HCEC 1CT (cell line): ENCODE measurements around the gene GTSF1L.

Source experiments
- DNase-seq: peaks from one replicate; pipeline ENCODE4 v3.0.0-alpha.2; 2017

The GTSF1L gene

GRCh38 chr20:43715511-43715910 lies 11.3 kb downstream of the GTSF1L start:
- no peak for DNase-seq

- DNase-seq: no peak
Observed at GRCh38 chr20:43715044-43715443, 11.8 kb downstream of the GTSF1L start.

DNA sequence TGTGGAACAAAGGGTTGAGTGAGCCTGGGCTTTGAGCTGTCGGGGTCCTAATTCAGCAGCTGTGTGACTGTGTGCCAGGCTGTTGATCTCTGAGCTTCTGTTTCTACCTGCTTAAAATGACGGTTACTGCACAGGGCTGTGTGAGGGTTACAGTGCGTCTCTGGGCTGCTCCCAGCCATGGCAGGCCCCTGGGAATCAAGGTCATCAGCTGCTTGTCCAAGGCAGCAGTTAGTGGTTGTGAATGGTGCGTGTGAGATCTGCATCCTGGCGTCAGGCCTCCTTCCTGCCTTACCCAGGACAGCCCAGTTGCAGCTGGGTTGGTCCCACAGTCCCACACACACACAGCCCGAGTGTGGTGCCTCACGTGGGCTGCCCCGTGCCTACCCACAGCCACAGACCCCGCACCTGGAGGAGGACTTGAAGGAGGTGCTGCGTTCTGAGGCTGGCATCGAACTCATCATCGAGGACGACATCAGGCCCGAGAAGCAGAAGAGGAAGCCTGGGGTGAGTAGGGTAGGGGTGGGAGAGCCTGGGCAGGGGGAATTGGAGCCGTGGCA lies 15.6 kb downstream of the GTSF1L start:
- DNase-seq: no peak

DNA sequence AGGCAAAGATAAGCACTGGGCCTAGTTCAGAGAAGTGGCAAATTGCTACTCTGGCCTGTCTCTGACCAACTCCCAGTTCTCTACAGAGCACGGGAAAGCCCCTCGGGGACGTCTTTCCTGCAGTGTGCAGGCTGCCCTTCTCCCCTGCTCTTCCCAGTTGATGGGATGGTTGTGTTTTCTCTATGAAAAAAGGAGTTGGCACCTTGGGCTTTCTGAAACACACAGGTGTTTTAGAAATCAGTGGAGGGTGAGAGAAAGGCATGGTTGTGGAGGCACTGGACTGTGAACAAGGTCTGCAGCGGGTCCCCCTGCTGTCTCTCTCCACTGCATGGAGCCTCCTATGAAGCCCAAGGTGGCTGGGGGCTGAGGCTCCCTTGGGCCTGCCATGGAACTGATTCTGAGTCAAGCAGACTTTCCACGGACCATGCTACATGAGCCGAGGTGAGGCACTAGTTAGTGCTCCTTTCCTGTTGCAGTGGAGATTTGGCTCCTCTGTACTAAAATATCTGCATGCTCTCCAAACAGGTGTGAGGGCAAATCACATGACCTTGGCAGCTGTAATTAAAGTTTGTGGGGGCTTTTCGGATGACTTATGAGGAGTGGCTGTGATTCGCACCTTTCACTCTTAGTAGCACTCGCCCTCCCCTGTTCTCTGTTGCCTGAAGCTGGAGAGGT lies 16.3 kb downstream of the GTSF1L start:
- no peak for DNase-seq

GRCh38 chr20:43702502-43702901 lies 24.3 kb downstream of the GTSF1L start:
- DNase-seq: no peak

- DNase-seq: no peak
Observed at GRCh38 chr20:43700627-43701026, 26.2 kb downstream of the GTSF1L start.

DNA sequence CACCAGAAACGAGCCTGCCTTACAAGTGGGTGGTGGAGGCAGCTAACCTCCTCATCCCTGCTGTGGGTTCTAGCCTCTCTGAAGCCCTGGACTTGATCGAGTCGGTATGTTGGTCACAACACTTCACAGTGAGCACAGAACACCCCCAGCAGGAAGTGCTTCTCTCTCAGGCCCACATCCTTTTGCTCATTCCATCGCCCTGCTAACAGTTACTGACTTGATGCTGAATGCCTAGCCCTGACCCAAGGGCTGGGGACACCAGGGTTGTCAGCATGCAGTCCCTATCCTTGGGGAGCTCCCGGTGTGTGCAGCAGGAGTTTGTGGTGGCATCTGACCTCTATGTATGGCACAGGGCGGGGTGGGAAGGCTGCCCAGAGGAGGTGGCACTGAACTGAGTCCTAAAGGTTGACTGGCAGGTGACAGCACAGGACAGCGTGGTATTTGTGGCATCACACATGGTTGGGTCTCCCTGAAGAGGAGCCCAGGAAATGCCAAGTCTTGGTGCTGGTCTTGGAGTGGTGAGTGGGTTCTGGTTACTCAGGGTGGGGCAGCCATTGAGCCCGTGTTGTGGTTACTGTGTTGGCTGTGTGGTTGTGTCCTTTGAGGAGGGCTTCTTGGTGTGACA lies 26.7 kb downstream of the GTSF1L start:
- DNase-seq: no peak

GRCh38 chr20:43695571-43695970 lies 31.2 kb downstream of the GTSF1L start:
- no peak for DNase-seq

- DNase-seq: no peak
Observed at GRCh38 chr20:43694763-43695162, 32.0 kb downstream of the GTSF1L start.

DNA sequence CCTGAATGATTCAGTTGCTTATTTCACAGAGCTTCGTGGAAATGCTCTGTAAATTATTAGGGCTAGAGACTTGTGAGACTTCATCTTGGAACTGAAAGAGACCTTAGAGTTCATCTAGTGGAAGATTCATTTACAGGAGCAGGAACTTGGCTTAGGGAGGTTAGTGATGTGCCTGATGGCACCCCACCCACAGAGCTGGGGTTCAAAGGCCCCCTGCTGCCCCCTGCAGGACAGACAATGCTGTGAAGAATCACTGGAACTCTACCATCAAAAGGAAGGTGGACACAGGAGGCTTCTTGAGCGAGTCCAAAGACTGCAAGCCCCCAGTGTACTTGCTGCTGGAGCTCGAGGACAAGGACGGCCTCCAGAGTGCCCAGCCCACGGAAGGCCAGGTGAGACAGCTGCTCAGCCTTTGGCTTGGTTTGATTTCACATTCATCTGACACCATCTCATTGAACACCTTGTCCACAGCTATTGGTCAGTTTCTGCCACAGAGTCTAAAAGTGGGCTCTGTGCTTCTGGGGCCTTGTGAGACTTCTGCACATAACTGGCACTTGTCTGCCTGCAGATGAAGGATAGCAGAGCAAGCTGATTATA lies 34.8 kb downstream of the GTSF1L start:
- peak; percentile 45 for DNase-seq

GRCh38 chr20:43690943-43691598 lies 35.7 kb downstream of the GTSF1L start:
- no peak for DNase-seq

- no peak for DNase-seq
Observed at GRCh38 chr20:43689165-43689564, 37.6 kb downstream of the GTSF1L start.

DNA sequence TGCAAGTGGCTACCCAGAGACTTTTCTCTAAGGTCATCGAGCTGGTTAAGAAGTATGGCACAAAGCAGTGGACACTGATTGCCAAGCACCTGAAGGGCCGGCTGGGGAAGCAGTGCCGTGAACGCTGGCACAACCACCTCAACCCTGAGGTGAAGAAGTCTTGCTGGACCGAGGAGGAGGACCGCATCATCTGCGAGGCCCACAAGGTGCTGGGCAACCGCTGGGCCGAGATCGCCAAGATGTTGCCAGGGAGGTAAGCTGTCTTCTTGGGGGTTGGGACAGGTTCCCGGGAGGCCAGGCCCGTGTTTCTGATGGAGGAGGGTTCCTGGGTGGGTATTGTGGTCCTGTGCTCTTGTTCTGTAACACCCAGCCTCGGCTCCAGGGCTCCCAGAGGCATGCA lies 40.0 kb downstream of the GTSF1L start:
- DNase-seq: no peak

- no peak for DNase-seq
Observed at GRCh38 chr20:43682446-43682845, 44.4 kb downstream of the GTSF1L start.

DNA sequence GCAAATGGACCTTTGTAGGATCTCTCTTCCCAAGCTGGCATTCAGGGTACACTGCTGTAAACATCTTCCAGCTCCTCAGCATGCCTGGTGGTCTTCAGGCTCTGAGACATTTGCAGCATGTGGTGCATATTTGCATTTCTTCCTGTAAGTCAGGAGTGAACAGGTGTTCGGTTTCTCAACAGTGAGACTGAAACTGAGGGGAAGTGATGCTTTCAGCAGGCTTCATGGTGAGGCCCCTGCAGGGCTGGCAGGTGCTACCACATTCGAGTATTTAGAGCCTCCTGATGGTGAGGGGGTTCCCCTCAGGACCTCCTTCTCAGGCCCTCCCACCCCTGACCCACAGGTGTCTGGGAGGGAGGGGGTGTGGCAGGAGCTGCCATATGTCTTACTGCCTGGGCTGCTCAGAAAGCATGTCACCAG lies 44.8 kb downstream of the GTSF1L start:
- no peak for DNase-seq

- DNase-seq: peak; percentile 7
Observed at GRCh38 chr20:43681468-43681942, 45.3 kb downstream of the GTSF1L start.

GRCh38 chr20:43680981-43681380 lies 45.8 kb downstream of the GTSF1L start:
- DNase-seq: no peak

- no peak for DNase-seq
Observed at GRCh38 chr20:43676368-43676767, 50.4 kb downstream of the GTSF1L start.
